EH (cell line): ENCODE data around the gene CA6.
A peak's percentile ranks its signal among the peaks of the same experiment; 100 is the strongest.
"Not testable (repeated sequence)": the region's sequence is repeated elsewhere in the genome, so short reads cannot be mapped to it uniquely, and the experiment has no call there.

Source experiments
- DNase-seq: peaks from one replicate; pipeline ENCODE4 v3.0.0-alpha.2; 2015; ENCODE audit warnings: low read depth

The CA6 gene

GRCh38 chr1:8969937-8970336, 24.3 kb downstream of the CA6 start:
- no peak for DNase-seq

GRCh38 chr1:8970870-8971337, 25.2 kb downstream of the CA6 start:
- DNase-seq: no peak

GRCh38 chr1:8974551-8974950, 28.9 kb downstream of the CA6 start:
- DNase-seq: no peak

GRCh38 chr1:8976338-8976737, 30.7 kb downstream of the CA6 start:
- DNase-seq: no peak

- DNase-seq: no peak
These were observed 31.3 kb downstream of the CA6 start for GRCh38 chr1:8976896-8977450.

GRCh38 chr1:8980656-8981055, 35.0 kb downstream of the CA6 start:
- no peak for DNase-seq

GRCh38 chr1:8981169-8981568, 35.5 kb downstream of the CA6 start:
- no peak for DNase-seq

- DNase-seq: no peak
These were observed 38.5 kb downstream of the CA6 start for GRCh38 chr1:8984203-8984602.

GRCh38 chr1:8984990-8985389, 39.3 kb downstream of the CA6 start:
- no peak for DNase-seq

GRCh38 chr1:8985915-8986813, 40.5 kb downstream of the CA6 start:
- DNase-seq: peak; percentile 99

GRCh38 chr1:8986814-8987190, 41.1 kb downstream of the CA6 start:
- DNase-seq: no peak

- peak; percentile 52 for DNase-seq
These were observed 42.4 kb downstream of the CA6 start for GRCh38 chr1:8987881-8988617.

- DNase-seq: no peak
These were observed 42.9 kb downstream of the CA6 start for GRCh38 chr1:8988618-8988967.

- no peak for DNase-seq
These were observed 43.4 kb downstream of the CA6 start for GRCh38 chr1:8989061-8989460.

- DNase-seq: peak; percentile 50
These were observed 44.2 kb downstream of the CA6 start for GRCh38 chr1:8989821-8990220.

GRCh38 chr1:8992936-8993687, 47.4 kb downstream of the CA6 start:
- DNase-seq: no peak

- not testable (repeated sequence) for DNase-seq
These were observed 48.5 kb downstream of the CA6 start for GRCh38 chr1:8993962-8994675.

- peak; percentile 23 for DNase-seq
These were observed 56.0 kb downstream of the CA6 start for GRCh38 chr1:9001534-9002214.

GRCh38 chr1:9002215-9002560, 56.5 kb downstream of the CA6 start:
- DNase-seq: not testable (repeated sequence)

- peak; percentile 12 for DNase-seq
These were observed 58.5 kb downstream of the CA6 start for GRCh38 chr1:9004031-9004699.
